Measurements from ENCODE around the gene GRPEL2. TPM values are rescaled to one million over a fixed set of nuclear protein-coding genes. Genes with fewer than 3 reads are reported as not detected.

Gene GRPEL2
- 7.4 to 8.8 TPM (median 7.8 TPM) in 5 replicates for total RNA-seq (2022; extraction: Qiagen RNA extraction; ENCODE audit: low read depth)

GRCh38 chr5:149345147-149345891, at the start of gene GRPEL2:
TSS of gene GRPEL2 (plus strand) at chr5:149345499. CDS start at chr5:149345540, 41 bp downstream.

GRCh38 chr5:149357370-149358293, 12.3 kb downstream of the GRPEL2 start, which contains the start of gene PCYOX1L:
TSS of gene PCYOX1L (plus strand) at chr5:149358046. CDS start at chr5:149358069, 23 bp downstream.

DNA sequence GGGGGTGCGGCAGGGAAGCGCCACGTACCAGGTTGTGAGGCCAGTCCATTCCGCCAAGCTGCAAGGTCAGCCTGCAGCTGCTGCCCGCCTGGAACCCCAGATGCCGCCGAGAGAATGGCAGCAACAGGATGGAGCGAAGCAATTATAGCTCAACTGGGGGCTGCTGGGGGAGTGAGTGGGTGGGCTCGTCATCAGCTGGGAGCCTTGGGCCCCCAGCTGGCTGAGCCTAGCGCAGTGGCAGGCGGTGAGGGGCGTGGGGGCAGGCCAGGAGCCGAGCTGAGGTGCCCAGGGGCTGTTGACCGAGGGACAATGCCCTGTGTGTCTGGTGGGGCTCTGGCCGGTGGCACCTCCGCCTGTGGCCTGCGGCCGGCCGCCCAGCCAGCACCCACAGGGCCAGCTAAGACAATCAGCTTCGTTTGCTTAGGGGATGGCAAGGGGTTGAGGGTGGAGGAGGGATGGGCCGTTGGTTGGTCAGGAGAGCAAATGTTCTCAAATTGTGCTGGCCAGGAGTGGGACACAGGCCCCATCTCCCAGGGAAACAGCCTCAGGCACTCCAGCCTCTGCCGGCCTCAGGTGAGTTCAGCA, 34.0 kb downstream of the GRPEL2 start, which contains the start of gene IL17B:
TSS of gene IL17B (minus strand) at position 116 of the 585 bp plus-strand sequence. CDS start at position 49, 67 bp downstream.

Other genes with a start within 250 kb of the GRPEL2 start
- gene ABLIM3, start 204.0 kb upstream of the GRPEL2 start, total RNA-seq (2022; extraction: Qiagen RNA extraction; ENCODE audit: low read depth), result 10.7 to 13.6 TPM (median 11.1 TPM) in 5 replicates
- 7.8 to 9.5 TPM (median 9.1 TPM) in 5 replicates for gene AFAP1L1, start 73.6 kb upstream of the GRPEL2 start, total RNA-seq (2022; extraction: Qiagen RNA extraction; ENCODE audit: low read depth)
- 2.1 to 2.9 TPM (median 2.7 TPM) in 5 replicates for gene PCYOX1L, start 12.5 kb downstream of the GRPEL2 start, total RNA-seq (2022; extraction: Qiagen RNA extraction; ENCODE audit: low read depth)
- gene IL17B, start 33.8 kb downstream of the GRPEL2 start, total RNA-seq (2022; extraction: Qiagen RNA extraction; ENCODE audit: low read depth), result not detected in 5 replicates
- gene CSNK1A1, start 205.9 kb downstream of the GRPEL2 start, total RNA-seq (2022; extraction: Qiagen RNA extraction; ENCODE audit: low read depth), result 127 to 144 TPM (median 137 TPM) in 5 replicates
- gene ARHGEF37, start 236.0 kb downstream of the GRPEL2 start, total RNA-seq (2022; extraction: Qiagen RNA extraction; ENCODE audit: low read depth), result 1.3 to 1.5 TPM (median 1.4 TPM) in 5 replicates